Measurements from ENCODE around the gene RHOT2.

RHOT2 gene

DNA sequence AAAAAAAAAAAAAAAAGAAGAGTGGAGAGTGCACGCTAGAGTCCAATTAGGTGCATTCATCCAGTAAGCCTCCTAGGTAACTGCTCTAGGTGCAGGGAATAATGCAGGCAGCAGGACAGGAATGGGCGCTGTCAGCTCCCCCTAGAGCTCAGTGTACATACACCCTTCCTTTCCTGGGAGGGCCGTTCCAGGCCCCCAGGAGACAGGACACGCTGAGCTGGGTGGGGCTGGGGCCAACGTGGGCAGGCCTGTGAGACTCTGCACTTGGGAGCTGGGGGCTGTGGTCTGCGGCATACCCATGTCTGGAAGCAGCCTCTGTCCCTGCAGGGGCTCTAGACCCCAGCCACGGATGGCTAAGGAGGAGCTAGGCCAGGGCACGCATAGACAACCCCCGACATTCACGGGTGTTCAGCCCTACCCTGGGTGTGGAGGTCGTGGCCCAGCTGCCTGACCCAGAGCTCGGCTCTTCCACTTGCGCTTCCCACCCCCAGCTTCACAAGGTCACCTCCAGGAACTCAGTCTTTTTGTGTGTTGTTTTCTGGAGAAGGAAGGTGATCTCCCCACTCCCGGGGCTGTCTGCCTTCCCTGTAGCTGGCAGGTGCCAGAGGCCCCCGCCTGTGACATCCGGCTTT lies 52.0 kb downstream of the RHOT2 start:
- Mint-ChIP-seq H3K36me3 (ENCODE audit: low read depth) (no peaks in the 10 kb centered on the region), H3K4me1 (peaks cover 11% of the 10 kb centered on the region), H3K27me3 (ENCODE audit: low read depth) (peaks cover 12% of the 10 kb centered on the region), H3K9me3 (no peaks in the 10 kb centered on the region), H3K27ac (peak overlapping the region; percentile 88 to 94 (median 90)), H3K4me3 (peak overlapping the region; percentile 84 to 90 (median 88))
- TF ChIP-seq, protein P1, sequence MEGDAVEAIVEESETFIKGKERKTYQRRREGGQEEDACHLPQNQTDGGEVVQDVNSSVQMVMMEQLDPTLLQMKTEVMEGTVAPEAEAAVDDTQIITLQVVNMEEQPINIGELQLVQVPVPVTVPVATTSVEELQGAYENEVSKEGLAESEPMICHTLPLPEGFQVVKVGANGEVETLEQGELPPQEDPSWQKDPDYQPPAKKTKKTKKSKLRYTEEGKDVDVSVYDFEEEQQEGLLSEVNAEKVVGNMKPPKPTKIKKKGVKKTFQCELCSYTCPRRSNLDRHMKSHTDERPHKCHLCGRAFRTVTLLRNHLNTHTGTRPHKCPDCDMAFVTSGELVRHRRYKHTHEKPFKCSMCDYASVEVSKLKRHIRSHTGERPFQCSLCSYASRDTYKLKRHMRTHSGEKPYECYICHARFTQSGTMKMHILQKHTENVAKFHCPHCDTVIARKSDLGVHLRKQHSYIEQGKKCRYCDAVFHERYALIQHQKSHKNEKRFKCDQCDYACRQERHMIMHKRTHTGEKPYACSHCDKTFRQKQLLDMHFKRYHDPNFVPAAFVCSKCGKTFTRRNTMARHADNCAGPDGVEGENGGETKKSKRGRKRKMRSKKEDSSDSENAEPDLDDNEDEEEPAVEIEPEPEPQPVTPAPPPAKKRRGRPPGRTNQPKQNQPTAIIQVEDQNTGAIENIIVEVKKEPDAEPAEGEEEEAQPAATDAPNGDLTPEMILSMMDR (IDR thresholded peaks at IDR 0.05; ENCODE audit: unreplicated experiment in 3 of 3) = no peak

DNA sequence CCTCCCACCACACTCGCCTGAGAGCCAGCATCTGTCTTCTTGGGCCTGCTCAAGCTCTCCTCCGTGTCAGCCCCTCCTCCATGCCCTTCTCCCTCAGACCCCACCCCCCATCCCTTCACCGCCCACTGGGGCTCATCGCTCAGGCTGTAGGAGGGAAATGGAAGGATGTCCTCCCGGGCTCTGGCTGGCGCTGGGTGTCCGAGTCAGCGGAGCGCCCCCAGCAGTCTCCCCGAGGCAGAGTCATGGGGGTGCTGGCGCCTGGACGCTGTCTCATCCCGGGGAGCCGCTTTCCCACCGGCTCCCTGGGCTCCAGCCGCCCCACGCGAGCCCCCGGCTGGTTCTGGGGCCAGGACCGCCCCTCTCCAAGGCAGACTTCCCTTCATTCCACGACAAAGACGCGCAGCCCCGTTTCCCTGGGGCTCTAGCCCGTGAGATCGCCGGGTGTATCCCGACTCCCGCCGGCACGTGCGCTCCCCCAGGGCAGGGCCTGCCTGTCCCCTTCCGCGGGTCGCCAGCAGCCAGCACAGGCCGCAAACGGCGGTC lies 52.6 kb downstream of the RHOT2 start:
- no peaks in the 10 kb centered on the region for H3K9me3 Mint-ChIP-seq
- peaks cover 11% of the 10 kb centered on the region for H3K4me1 Mint-ChIP-seq
- peaks cover 12% of the 10 kb centered on the region for H3K27me3 Mint-ChIP-seq (ENCODE audit: low read depth)
- peak overlapping the region; percentile 84 to 90 (median 88) for H3K4me3 Mint-ChIP-seq
- TF ChIP-seq, protein P1 (IDR thresholded peaks at IDR 0.05; ENCODE audit: unreplicated experiment in 3 of 3) = no peak
- H3K36me3 Mint-ChIP-seq (ENCODE audit: low read depth) = no peaks in the 10 kb centered on the region
- H3K27ac Mint-ChIP-seq = peak overlapping the region; percentile 88 to 94 (median 90)

DNA sequence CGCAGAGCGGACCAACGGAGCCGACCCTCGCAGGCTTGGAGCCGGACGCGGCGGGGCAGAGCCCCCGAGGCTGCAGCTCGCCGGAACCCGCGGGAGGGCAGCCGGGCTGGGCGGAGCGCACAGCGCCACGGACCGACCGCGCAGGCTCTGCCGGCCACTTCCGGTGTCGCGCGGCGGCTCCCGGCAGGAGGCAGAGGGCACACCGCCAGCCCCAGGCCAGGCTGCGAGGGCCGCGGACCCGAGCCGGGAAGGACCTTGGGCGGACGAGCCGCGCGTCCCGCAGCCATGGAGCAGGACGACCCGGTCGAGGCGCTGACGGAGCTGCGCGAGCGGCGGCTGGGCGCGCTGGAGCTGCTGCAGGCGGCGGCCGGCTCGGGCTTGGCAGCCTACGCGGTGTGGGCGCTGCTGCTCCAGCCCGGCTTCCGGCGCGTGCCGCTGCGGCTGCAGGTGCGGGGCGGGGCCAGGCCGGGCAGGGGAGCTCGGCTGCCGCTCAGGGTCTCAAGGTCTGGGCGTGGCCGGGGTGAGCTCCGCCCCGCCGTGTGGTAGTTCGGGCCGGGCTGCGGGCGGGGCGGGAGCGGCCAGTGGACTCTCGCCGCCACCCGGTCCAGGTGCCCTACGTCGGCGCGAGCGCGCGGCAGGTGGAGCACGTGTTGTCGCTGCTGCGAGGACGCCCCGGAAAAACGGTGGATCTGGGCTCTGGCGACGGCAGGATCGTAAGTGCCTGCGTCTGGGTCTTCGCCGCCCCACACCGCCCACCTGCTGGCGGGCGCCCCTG lies 53.2 kb downstream of the RHOT2 start, which contains the start of gene ANTKMT:
Gene ANTKMT (plus strand): TSS at position 157 of the 775 bp plus-strand sequence. CDS start 129 bp downstream, at position 286.
- TF ChIP-seq, protein P1 (IDR thresholded peaks at IDR 0.05; ENCODE audit: unreplicated experiment in 3 of 3) = no peak
- Mint-ChIP-seq H3K4me1 (peaks cover 11% of the 10 kb centered on the region), H3K27me3 (ENCODE audit: low read depth) (peaks cover 12% of the 10 kb centered on the region), H3K36me3 (ENCODE audit: low read depth) (no peaks in the 10 kb centered on the region), H3K27ac (peak within 1 kb of the TSS; percentile 88 to 94 (median 90)), H3K9me3 (no peaks in the 10 kb centered on the region), H3K4me3 (peak within 1 kb of the TSS; percentile 84 to 90 (median 88))

DNA sequence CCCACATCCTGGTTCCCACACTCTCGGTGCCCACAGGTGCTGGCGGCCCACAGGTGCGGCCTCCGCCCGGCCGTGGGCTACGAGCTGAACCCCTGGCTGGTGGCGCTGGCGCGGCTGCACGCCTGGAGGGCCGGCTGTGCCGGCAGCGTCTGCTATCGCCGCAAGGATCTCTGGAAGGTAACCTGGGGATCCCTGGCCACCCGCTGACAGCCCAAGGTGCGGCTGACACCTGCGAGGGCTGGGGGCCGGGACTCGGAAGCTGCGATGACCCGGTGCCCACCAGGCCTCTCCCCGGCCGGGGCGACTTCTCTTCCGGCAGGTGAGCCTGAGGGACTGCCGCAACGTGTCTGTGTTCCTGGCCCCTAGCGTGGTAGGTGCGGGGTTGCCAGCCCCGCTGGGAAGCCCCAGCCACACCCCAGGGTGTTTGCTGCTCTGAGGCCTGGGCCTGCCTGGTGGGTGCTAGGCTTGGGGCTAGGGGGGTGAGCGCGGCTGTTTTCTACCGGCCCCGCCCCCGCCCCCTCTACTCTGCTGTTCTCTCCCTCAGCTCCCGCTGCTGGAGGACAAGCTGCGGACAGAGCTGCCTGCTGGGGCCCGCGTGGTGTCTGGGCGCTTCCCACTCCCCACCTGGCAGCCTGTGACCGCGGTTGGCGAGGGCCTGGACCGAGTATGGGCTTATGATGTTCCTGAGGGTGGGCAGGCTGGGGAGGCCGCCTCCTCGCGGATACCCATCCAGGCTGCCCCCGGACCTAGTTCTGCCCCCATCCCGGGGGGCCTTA lies 54.0 kb downstream of the RHOT2 start:
- TF ChIP-seq, protein P1 (IDR thresholded peaks at IDR 0.05; ENCODE audit: unreplicated experiment in 3 of 3) = no peak
- Mint-ChIP-seq H3K27me3 (ENCODE audit: low read depth) (peaks cover 14% of the 10 kb centered on the region), H3K27ac (no peak overlapping the region), H3K9me3 (no peaks in the 10 kb centered on the region), H3K36me3 (ENCODE audit: low read depth) (no peaks in the 10 kb centered on the region), H3K4me1 (peaks cover 11% of the 10 kb centered on the region), H3K4me3 (peak overlapping the region; percentile 70 to 72 (median 70))

DNA sequence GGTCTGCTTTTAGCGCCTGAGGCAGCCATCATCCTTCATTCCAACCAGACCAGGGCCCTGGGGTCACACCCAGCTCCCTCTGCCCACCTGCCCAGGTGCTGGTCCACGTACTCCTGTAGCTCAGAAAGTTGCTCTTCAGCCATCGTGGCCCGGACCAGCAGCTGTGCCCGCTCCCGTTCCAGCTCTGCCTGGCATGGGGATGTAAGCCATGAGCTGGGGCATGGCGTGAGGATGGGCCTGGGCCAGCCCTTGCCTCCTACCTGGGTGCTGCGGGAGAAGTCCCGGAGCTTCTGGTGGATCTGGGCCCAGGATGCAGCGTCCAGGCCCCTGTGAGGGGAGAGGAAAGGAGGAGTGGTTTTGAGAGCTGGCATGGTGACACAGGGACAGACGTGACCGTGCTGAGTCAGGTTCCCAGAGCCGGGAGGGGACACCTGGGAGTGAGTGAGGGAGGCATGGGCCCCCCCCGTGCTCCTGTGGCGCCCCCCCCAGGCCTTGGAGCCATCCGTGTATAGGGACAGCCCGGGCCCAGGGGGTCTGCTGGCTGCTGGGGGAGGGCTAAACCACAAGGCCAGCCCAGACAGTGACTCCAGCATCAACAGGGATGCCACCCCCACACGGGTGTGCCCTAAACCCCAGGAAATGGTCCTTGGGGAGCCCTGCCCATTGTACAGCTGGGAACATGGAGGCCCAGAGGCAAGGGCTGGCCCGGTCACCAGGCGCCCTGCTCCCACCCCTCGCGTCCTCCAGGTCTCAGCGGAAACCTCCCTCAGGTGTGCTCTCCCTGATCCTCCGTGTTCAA lies 55.1 kb downstream of the RHOT2 start:
- Mint-ChIP-seq H3K27ac (no peak overlapping the region), H3K4me3 (peak overlapping the region; percentile 66 to 72 (median 70)), H3K9me3 (no peaks in the 10 kb centered on the region), H3K36me3 (ENCODE audit: low read depth) (no peaks in the 10 kb centered on the region), H3K27me3 (ENCODE audit: low read depth) (peaks cover 14% of the 10 kb centered on the region), H3K4me1 (peaks cover 11% of the 10 kb centered on the region)
- TF ChIP-seq, protein P1 (IDR thresholded peaks at IDR 0.05; ENCODE audit: unreplicated experiment in 3 of 3) = no peak

Data from nephron (organoid).